Lung (tissue), 12 donors: ENCODE results near the gene MAOB. TPM values are rescaled to one million over a fixed set of nuclear protein-coding genes. Genes with fewer than 3 reads are reported as not detected.

ENCODE experiments used
- ATAC-seq: fragments of 200-7000 bp; cut with Tn5 transposase; one replicate; pipeline ENCODE4 v1.9.1; 2020; ENCODE audit warnings: moderate number of reproducible peaks; ENCODE audit not compliant: insufficient read depth, low FRiP score
- DNase-seq, 3 donors: peaks; one replicate each; pipeline ENCODE4 v3.0.0-alpha.2; 2013 to 2017
- H3K27ac ChIP-seq, 2 donors: one replicate each; pipeline ENCODE4 v1.5.1; 2013; ENCODE audit warnings: mild to moderate bottlenecking in 2 of 2, moderate library complexity in 2 of 2, control low read depth in 1 of 2, inconsistent platforms in 1 of 2, low read depth in 1 of 2, low read length in 1 of 2
- H3K27me3 ChIP-seq, 3 donors: one replicate each; pipeline ENCODE4 v1.5.1; 2013; ENCODE audit warnings: low read length in 2 of 3; ENCODE audit not compliant: control insufficient read depth in 3 of 3, insufficient read depth in 3 of 3
- H3K36me3 ChIP-seq, 4 donors: one replicate each; pipeline ENCODE4 v1.5.1; 2013; ENCODE audit warnings: low read length in 4 of 4, mild to moderate bottlenecking in 1 of 4, moderate library complexity in 1 of 4; ENCODE audit not compliant: control insufficient read depth in 4 of 4, insufficient read depth in 4 of 4
- H3K4me1 ChIP-seq, 5 donors: one replicate each; pipeline ENCODE4 v1.5.1; 2013; ENCODE audit warnings: low read length in 5 of 5, mild to moderate bottlenecking in 2 of 5, moderate library complexity in 1 of 5; ENCODE audit not compliant: control insufficient read depth in 5 of 5, insufficient read depth in 5 of 5
- H3K4me3 ChIP-seq: one replicate; pipeline ENCODE4 v1.5.1; 2013; ENCODE audit warnings: mild to moderate bottlenecking, control low read depth, moderate library complexity
- H3K9ac ChIP-seq, 2 donors: one replicate each; pipeline ENCODE4 v1.5.1; 2013; ENCODE audit warnings: low read length in 2 of 2, control low read depth in 1 of 2; ENCODE audit not compliant: insufficient read depth in 1 of 2
- H3K9me3 ChIP-seq, 4 donors: one replicate each; pipeline ENCODE4 v1.5.1; 2013; ENCODE audit warnings: low read length in 3 of 4, mild to moderate bottlenecking in 1 of 4, moderate library complexity in 1 of 4; ENCODE audit not compliant: control insufficient read depth in 4 of 4, insufficient read depth in 3 of 4
- CTCF ChIP-seq: IDR thresholded peaks from 2 replicates; pipeline ENCODE4 v1.5.1; 2012; ENCODE audit warnings: mild to moderate bottlenecking; ENCODE audit errors: control extremely low read depth, extremely low read depth
- WGBS, 2 donors: extraction: QIAGEN DNeasy Blood & Tissue Kit; methylation state at CpG; one replicate each; pipeline ENCODE4 v1.1.7; 2013; 5-methylcytosine and 5-hydroxymethylcytosine counted together
- polyA plus RNA-seq, 2 donors: library from polyadenylated mRNA; stranded (reverse); fragments of 200-250 nt; gene quantifications; one replicate each; pipeline ENCODE4 v1.2.1, GENCODE V29; 2013
- total RNA-seq, 2 donors: library from RNA; depleted of rRNA in 1 of 2; stranded (reverse); fragments of >200 nt in 1 of 2; gene quantifications; one replicate each; pipeline ENCODE4 v1.2.1, GENCODE V29; 2014 to 2021
- donor health status: control.
- donor health status: control.
- donor health status: Bipolar disorder and iron deficiency.
- donor health status: healthy.
- donor health status: DM: yes; HTN: yes; CAD: no.

Gene MAOB
- total and polyA plus RNA-seq, 4 donors = 5.6 to 19.6 (median 12.9) TPM

- no peak overlapping the region for H3K9ac ChIP-seq
- ATAC-seq (no peak), DNase-seq (peak in 1 of 3 donors; percentile 16)
- 59 to 76% methylated on average over 6 of the region's 6 CpGs for WGBS, 2 donors
- H3K4me1 ChIP-seq = peaks cover 0 to 3% (median 0%) of the 10 kb centered on the region in 5 donors
- no peak for TF ChIP-seq CTCF
- H3K4me3 ChIP-seq = no peak overlapping the region
- H3K9me3 ChIP-seq = peaks cover 0 to 2% (median 0%) of the 10 kb centered on the region in 4 donors
- no peak overlapping the region for H3K27ac ChIP-seq
- no peaks in the 10 kb centered on the region for H3K36me3 ChIP-seq
- H3K27me3 ChIP-seq = peaks cover 0 to 11% (median 6%) of the 10 kb centered on the region in 3 donors
Observed at GRCh38 chrX:43868791-43869190, 13.5 kb downstream of the MAOB start.

- WGBS, 2 donors = 62 to 81% methylated on average over 4 of the region's 4 CpGs
- no peak overlapping the region for H3K4me3 ChIP-seq
- H3K9ac ChIP-seq = no peak overlapping the region
- no peak for ATAC-seq
- H3K4me1 ChIP-seq = peaks cover 0 to 3% (median 0%) of the 10 kb centered on the region in 5 donors
- H3K36me3 ChIP-seq = no peaks in the 10 kb centered on the region
- H3K27me3 ChIP-seq = peaks cover 0 to 19% (median 9%) of the 10 kb centered on the region in 3 donors
- no peak for DNase-seq
- TF ChIP-seq CTCF = no peak
- H3K27ac ChIP-seq = no peak overlapping the region
- no peaks in the 10 kb centered on the region for H3K9me3 ChIP-seq
Observed at GRCh38 chrX:43866423-43866822, 15.8 kb downstream of the MAOB start.

GRCh38 chrX:43865791-43866190 is 16.5 kb downstream of the MAOB start:
- no peak for ATAC-seq
- Histone ChIP-seq H3K9me3 (no peaks in the 10 kb centered on the region), H3K4me3 (no peak overlapping the region), H3K4me1 (peaks cover 0 to 3% (median 0%) of the 10 kb centered on the region in 5 donors), H3K9ac (no peak overlapping the region), H3K36me3 (no peaks in the 10 kb centered on the region), H3K27me3 (peaks cover 0 to 20% (median 14%) of the 10 kb centered on the region in 3 donors), H3K27ac (no peak overlapping the region)
- no peak for DNase-seq
- no peak for TF ChIP-seq CTCF
- 73 to 94% methylated on average over 5 of the region's 5 CpGs for WGBS, 2 donors

GRCh38 chrX:43862434-43862833 is 19.8 kb downstream of the MAOB start:
- 82 to 91% methylated on average over 1 of the region's 1 CpG for WGBS, 2 donors
- ATAC-seq = no peak

More at GRCh38 chrX:43862434-43862833, 19.8 kb downstream of the MAOB start:
- TF ChIP-seq CTCF = no peak
- DNase-seq = no peak
- H3K36me3 ChIP-seq = no peaks in the 10 kb centered on the region
- H3K9ac ChIP-seq = no peak overlapping the region
- peaks cover 0 to 41% (median 23%) of the 10 kb centered on the region in 3 donors for H3K27me3 ChIP-seq
- H3K27ac ChIP-seq = peak overlapping the region in 1 of 2 donors; percentile 60
- peaks cover 0 to 7% (median 0%) of the 10 kb centered on the region in 5 donors for H3K4me1 ChIP-seq
- H3K4me3 ChIP-seq = no peak overlapping the region
- no peaks in the 10 kb centered on the region for H3K9me3 ChIP-seq
